ENCODE results near the gene LYPD6B. TPM values are rescaled to one million over a fixed set of nuclear protein-coding genes. Genes with fewer than 3 reads are reported as not detected.

Gene LYPD6B
- total and polyA plus RNA-seq, 2 donors (not counting 1 experiment from before 2014, with no cell fraction given) = 1.5 to 2.7 TPM

DNA sequence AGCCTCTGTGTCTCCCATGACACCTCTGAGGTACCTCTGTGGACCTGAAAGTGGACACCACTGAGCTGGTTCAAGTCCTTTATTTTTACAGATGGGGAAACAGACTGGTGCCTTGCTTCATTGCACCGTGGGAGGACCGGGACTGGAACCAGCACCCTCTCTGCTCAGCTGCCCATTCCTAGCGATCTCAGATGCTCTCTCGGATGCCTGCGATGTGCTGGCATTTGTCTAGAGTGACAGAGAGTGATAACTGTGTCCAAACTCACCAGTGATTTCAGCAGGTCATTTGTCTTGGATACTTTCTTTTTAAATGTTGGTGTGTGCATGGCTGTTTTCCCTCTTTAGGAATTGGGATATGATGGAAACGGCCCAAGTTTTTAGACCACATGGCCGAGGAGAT is 30.1 kb upstream of the LYPD6B start:
- Histone ChIP-seq H3K79me2 (ENCODE audit: control insufficient read depth, insufficient read depth, low read length) (no peaks in the 10 kb centered on the region), H3K36me3 (replicated peaks in 1 of 2; ENCODE audit: control extremely low read depth in 1 of 2, control insufficient read depth in 1 of 2, extremely low read depth in 1 of 2, insufficient read depth in 2 of 2, low read length in 1 of 2) (no peaks in the 10 kb centered on the region), H3K4me2 (replicated peaks; ENCODE audit: low read depth, low read length, poor library complexity, severe bottlenecking) (no peak overlapping the region), H3K9me3 (ENCODE audit: control extremely low read depth in 1 of 3, control insufficient read depth in 2 of 3, insufficient read depth in 1 of 3, low read length in 2 of 3) (no peaks in the 10 kb centered on the region), H3K27me3 (replicated peaks in 1 of 4; ENCODE audit: control extremely low read depth in 1 of 4, control insufficient read depth in 3 of 4, insufficient read depth in 4 of 4, low read length in 3 of 4) (no peaks in the 10 kb centered on the region), H3K4me3 (ENCODE audit: control extremely low read depth in 1 of 5, extremely low read depth in 1 of 5, insufficient read depth in 1 of 5, low read depth in 2 of 5, low read length in 4 of 5) (no peak overlapping the region), H2AFZ (ENCODE audit: insufficient read depth, low read depth, low read length, poor library complexity, severe bottlenecking) (no peak overlapping the region), H4K20me1 (ENCODE audit: control insufficient read depth, insufficient read depth, low read length, poor library complexity, severe bottlenecking) (no peaks in the 10 kb centered on the region), H3K27ac (ENCODE audit: low read length in 2 of 2) (no peak overlapping the region), H3K4me1 (ENCODE audit: control insufficient read depth in 2 of 2, insufficient read depth in 2 of 2, low read length in 2 of 2) (no peaks in the 10 kb centered on the region), H3K9ac (ENCODE audit: low read length) (no peak overlapping the region)
- ATAC-seq (ENCODE audit: low read depth) = no peak
- H3K4me1 Mint-ChIP-seq = no peaks in the 10 kb centered on the region
- H3K9me3 Mint-ChIP-seq (ENCODE audit: insufficient read depth) = no peaks in the 10 kb centered on the region
- no peak overlapping the region for H3K4me3 Mint-ChIP-seq
- POLR2A ChIA-PET = no interaction called here
- no peak for TF ChIP-seq EZH2 (IDR thresholded peaks at IDR 0.05; ENCODE audit: borderline replicate concordance, insufficient read depth, low read depth, low read length, poor library complexity, severe bottlenecking)
- TF ChIP-seq, protein P1, sequence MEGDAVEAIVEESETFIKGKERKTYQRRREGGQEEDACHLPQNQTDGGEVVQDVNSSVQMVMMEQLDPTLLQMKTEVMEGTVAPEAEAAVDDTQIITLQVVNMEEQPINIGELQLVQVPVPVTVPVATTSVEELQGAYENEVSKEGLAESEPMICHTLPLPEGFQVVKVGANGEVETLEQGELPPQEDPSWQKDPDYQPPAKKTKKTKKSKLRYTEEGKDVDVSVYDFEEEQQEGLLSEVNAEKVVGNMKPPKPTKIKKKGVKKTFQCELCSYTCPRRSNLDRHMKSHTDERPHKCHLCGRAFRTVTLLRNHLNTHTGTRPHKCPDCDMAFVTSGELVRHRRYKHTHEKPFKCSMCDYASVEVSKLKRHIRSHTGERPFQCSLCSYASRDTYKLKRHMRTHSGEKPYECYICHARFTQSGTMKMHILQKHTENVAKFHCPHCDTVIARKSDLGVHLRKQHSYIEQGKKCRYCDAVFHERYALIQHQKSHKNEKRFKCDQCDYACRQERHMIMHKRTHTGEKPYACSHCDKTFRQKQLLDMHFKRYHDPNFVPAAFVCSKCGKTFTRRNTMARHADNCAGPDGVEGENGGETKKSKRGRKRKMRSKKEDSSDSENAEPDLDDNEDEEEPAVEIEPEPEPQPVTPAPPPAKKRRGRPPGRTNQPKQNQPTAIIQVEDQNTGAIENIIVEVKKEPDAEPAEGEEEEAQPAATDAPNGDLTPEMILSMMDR (IDR thresholded peaks at IDR 0.05) = no peak
- intact Hi-C loops (cut with micrococcal nuclease) = no loop called here
- H3K27me3 Mint-ChIP-seq = no peaks in the 10 kb centered on the region
- CTCF ChIA-PET = interaction anchor here (1.2 kb wide), 3 partner anchors 9 to 553 kb away, joined by 3 to 6 read pairs (median 3); no protein-coding TSS in a partner anchor
- no peak overlapping the region for H3K27ac Mint-ChIP-seq
- WGBS (ENCODE audit: insufficient coverage) = 100% methylated on average over 4 of the region's 7 CpGs
- no peak for DNase-seq

DNA sequence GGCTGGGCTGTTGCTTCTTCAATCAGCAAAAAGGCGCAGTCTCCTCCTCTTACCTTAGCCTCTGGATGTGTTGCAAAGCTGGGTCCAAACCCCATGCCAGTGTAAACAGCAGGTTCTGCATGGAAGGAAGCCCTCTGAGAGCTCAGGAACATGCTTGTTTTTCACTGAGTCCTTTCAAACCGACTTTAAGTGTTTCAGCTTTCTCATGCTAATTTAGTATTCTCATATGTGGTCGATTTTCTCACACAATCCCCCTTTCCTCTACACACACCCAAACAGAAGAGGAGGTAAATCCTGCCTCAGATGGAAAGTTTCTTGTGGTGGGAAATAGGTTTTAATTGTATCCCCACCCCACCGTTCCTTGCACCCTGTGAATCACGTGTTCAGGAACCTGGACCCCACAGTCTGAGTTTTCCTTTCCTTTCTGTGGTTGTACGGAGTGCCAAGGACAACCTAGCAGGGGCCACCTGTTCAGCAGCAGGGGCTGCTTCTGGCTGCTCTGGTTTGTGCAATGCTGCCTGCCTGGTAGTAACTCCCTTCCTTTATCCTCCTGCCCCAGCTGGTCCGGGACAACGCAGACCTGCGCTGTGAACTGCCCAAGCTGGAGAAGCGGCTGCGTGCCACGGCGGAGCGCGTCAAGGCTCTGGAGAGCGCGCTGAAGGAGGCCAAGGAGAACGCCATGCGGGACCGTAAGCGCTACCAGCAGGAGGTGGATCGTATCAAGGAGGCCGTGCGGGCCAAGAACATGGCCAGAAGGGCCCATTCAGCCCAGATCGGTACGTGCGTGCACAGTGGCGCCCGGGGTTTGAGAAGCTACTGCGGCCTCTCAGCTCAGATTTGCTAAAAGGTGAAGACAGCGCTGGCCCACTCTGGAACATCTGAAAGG is 28.7 kb upstream of the LYPD6B start:
- Histone ChIP-seq H3K4me1 (ENCODE audit: control insufficient read depth in 2 of 2, insufficient read depth in 2 of 2, low read length in 2 of 2) (no peaks in the 10 kb centered on the region), H2AFZ (ENCODE audit: insufficient read depth, low read depth, low read length, poor library complexity, severe bottlenecking) (no peak overlapping the region), H3K4me2 (replicated peaks; ENCODE audit: low read depth, low read length, poor library complexity, severe bottlenecking) (no peak overlapping the region), H3K27ac (ENCODE audit: low read length in 2 of 2) (no peak overlapping the region), H3K79me2 (ENCODE audit: control insufficient read depth, insufficient read depth, low read length) (no peaks in the 10 kb centered on the region), H4K20me1 (ENCODE audit: control insufficient read depth, insufficient read depth, low read length, poor library complexity, severe bottlenecking) (no peaks in the 10 kb centered on the region), H3K9ac (ENCODE audit: low read length) (no peak overlapping the region), H3K9me3 (ENCODE audit: control extremely low read depth in 1 of 3, control insufficient read depth in 2 of 3, insufficient read depth in 1 of 3, low read length in 2 of 3) (no peaks in the 10 kb centered on the region), H3K4me3 (ENCODE audit: control extremely low read depth in 1 of 5, extremely low read depth in 1 of 5, insufficient read depth in 1 of 5, low read depth in 2 of 5, low read length in 4 of 5) (no peak overlapping the region), H3K36me3 (replicated peaks in 1 of 2; ENCODE audit: control extremely low read depth in 1 of 2, control insufficient read depth in 1 of 2, extremely low read depth in 1 of 2, insufficient read depth in 2 of 2, low read length in 1 of 2) (no peaks in the 10 kb centered on the region), H3K27me3 (replicated peaks in 1 of 4; ENCODE audit: control extremely low read depth in 1 of 4, control insufficient read depth in 3 of 4, insufficient read depth in 4 of 4, low read length in 3 of 4) (no peaks in the 10 kb centered on the region)
- Mint-ChIP-seq H3K27ac (no peak overlapping the region), H3K4me3 (no peak overlapping the region), H3K27me3 (no peaks in the 10 kb centered on the region), H3K9me3 (ENCODE audit: insufficient read depth) (no peaks in the 10 kb centered on the region), H3K4me1 (no peaks in the 10 kb centered on the region)
- intact Hi-C loops (cut with micrococcal nuclease) = no loop called here
- CTCF ChIA-PET = interaction anchor here (1.2 to 1.5 kb wide), 4 partner anchors 8 to 552 kb away, joined by 3 to 6 read pairs (median 4); no protein-coding TSS in a partner anchor
- POLR2A ChIA-PET = no interaction called here
- no peak for TF ChIP-seq EZH2 (IDR thresholded peaks at IDR 0.05; ENCODE audit: borderline replicate concordance, insufficient read depth, low read depth, low read length, poor library complexity, severe bottlenecking)
- TF ChIP-seq, protein P1 (IDR thresholded peaks at IDR 0.05) = no peak
- ATAC-seq (ENCODE audit: low read depth) (no peak), DNase-seq (no peak)
- 94% methylated on average over 28 of the region's 31 CpGs for WGBS (ENCODE audit: insufficient coverage)

Measured in B cell (primary cell).